Measurements from ENCODE around the gene PRDM10.
A peak's percentile ranks its signal among the peaks of the same experiment; 100 is the strongest.

Gene PRDM10

GRCh38 chr11:129866311-129866710 lies 136.3 kb downstream of the PRDM10 start:
- TF ChIP-seq CTCF (conservative IDR thresholded peaks at IDR 0.05) (no peak), ZFX (IDR thresholded peaks at IDR 0.05) (no peak)
- H3K27ac ChIP-seq: no peak overlapping the region

- H3K27ac ChIP-seq: no peak overlapping the region
- no peak for TF ChIP-seq CTCF (conservative IDR thresholded peaks at IDR 0.05)
- TF ChIP-seq ZFX (IDR thresholded peaks at IDR 0.05): no peak
These were observed 136.9 kb downstream of the PRDM10 start for GRCh38 chr11:129865701-129866100.

- no peak overlapping the region; the same call in 1 of the 2 replicates for H3K27ac ChIP-seq
- TF ChIP-seq CTCF (conservative IDR thresholded peaks at IDR 0.05) (no peak), ZFX (IDR thresholded peaks at IDR 0.05) (no peak)
These were observed 137.8 kb downstream of the PRDM10 start for GRCh38 chr11:129864811-129865210.

GRCh38 chr11:129861702-129862522 lies 140.7 kb downstream of the PRDM10 start:
- TF ChIP-seq CTCF (conservative IDR thresholded peaks at IDR 0.05): no peak
- TF ChIP-seq ZFX (IDR thresholded peaks at IDR 0.05): no peak
- H3K27ac ChIP-seq: peak overlapping the region; percentile 28

- H3K27ac ChIP-seq: peak overlapping the region; percentile 90; the same call in 1 of the 2 replicates
- TF ChIP-seq ZFX (IDR thresholded peaks at IDR 0.05) (no peak), CTCF (conservative IDR thresholded peaks at IDR 0.05) (no peak)
These were observed 146.6 kb downstream of the PRDM10 start for GRCh38 chr11:129856036-129856435.

- H3K27ac ChIP-seq: peak overlapping the region; percentile 90
- no peak for TF ChIP-seq CTCF (conservative IDR thresholded peaks at IDR 0.05)
- TF ChIP-seq ZFX (IDR thresholded peaks at IDR 0.05): no peak
These were observed 147.5 kb downstream of the PRDM10 start for GRCh38 chr11:129855086-129855485.

GRCh38 chr11:129854232-129854805 lies 148.3 kb downstream of the PRDM10 start:
- TF ChIP-seq ZFX (IDR thresholded peaks at IDR 0.05): no peak
- no peak for TF ChIP-seq CTCF (conservative IDR thresholded peaks at IDR 0.05)
- H3K27ac ChIP-seq: peak overlapping the region; percentile 90
